K562 (cell line): ENCODE results near the gene KRTCAP2. TPM values are rescaled to one million over a fixed set of nuclear protein-coding genes. Genes with fewer than 3 reads are reported as not detected.
A peak's percentile ranks its signal among the peaks of the same experiment; 100 is the strongest.

ENCODE experiments used
- BCL6 ChIP-seq: fragments of 250-450 bp; sonication (Bioruptor Pico); IDR thresholded peaks from 2 replicates; pipeline ENCODE4 v1.4.0; 2020
- CREBBP ChIP-seq: IDR thresholded peaks from one replicate; pipeline ENCODE4 v1.6.1; 2012; ENCODE audit warnings: low read depth, mild to moderate bottlenecking, control low read depth, inconsistent platforms, low read length
- DPF2 ChIP-seq: fragments of 450-650 bp; IDR thresholded peaks from 2 replicates; pipeline ENCODE4 v1.6.1; 2016
- GATAD2A ChIP-seq: fragments of 450-650 bp; IDR thresholded peaks from 2 replicates; pipeline ENCODE4 v1.6.1; 2017
- KLF13 ChIP-seq: fragments of 450-650 bp; IDR thresholded peaks from 2 replicates; pipeline ENCODE4 v1.6.1; 2016; ENCODE audit warnings: missing genetic modification characterization, low read depth, mild to moderate bottlenecking, missing compliant biosample characterization, moderate library complexity, borderline replicate concordance
- LEF1 ChIP-seq: fragments of 450-650 bp; IDR thresholded peaks from 2 replicates; pipeline ENCODE4 v1.6.1; 2016; ENCODE audit warnings: mild to moderate bottlenecking
- SMARCC2 ChIP-seq: fragments of 450-650 bp; IDR thresholded peaks from 2 replicates; pipeline ENCODE4 v1.6.1; 2017; ENCODE audit warnings: antibody characterized with exemption, moderate library complexity, mild to moderate bottlenecking, low read depth
- TEAD4 ChIP-seq, 2 experiments: sonication (generic) in 1 of 2; formaldehyde crosslinking in 1 of 2; IDR thresholded peaks; 2 replicates each; pipeline versions ENCODE4 v1.6.1 to v1.8.0; 2012 to 2022; ENCODE audit warnings: borderline replicate concordance in 1 of 2, inconsistent platforms in 1 of 2, low read length in 1 of 2, mild to moderate bottlenecking in 1 of 2, missing genetic modification reagents in 1 of 2
- TOE1 ChIP-seq, 2 experiments: fragments of 450-650 bp in 1 of 2; sonication (generic) in 1 of 2; formaldehyde crosslinking in 1 of 2; IDR thresholded peaks; 2 replicates each; pipeline versions ENCODE4 v1.7.1 to v1.8.0; 2016 to 2022; ENCODE audit warnings: borderline replicate concordance in 2 of 2, mild to moderate bottlenecking in 2 of 2, antibody characterized with exemption in 1 of 2, inconsistent platforms in 1 of 2, low read depth in 1 of 2, missing genetic modification reagents in 1 of 2, moderate library complexity in 1 of 2
- WHSC1 ChIP-seq: IDR thresholded peaks from one replicate; pipeline ENCODE4 v1.6.1; 2012; ENCODE audit warnings: low read length, control low read depth, inconsistent platforms
- ZKSCAN3 ChIP-seq: fragments of 250-450 bp; sonication (Bioruptor Pico); IDR thresholded peaks from 2 replicates; pipeline ENCODE4 v1.4.0; 2020
- ZNF253 ChIP-seq: fragments of 250-450 bp; sonication (Bioruptor Pico); conservative IDR thresholded peaks from 2 replicates; pipeline ENCODE4 v1.6.1; 2021; ENCODE audit warnings: mild to moderate bottlenecking
- ZNF589 ChIP-seq: fragments of 200-800 bp; sonication (Bioruptor generic); IDR thresholded peaks from 2 replicates; pipeline ENCODE4 v1.6.1; 2016; ENCODE audit warnings: low read depth, missing genetic modification characterization, missing compliant biosample characterization
- ZNF780A ChIP-seq: fragments of 250-450 bp; sonication (Bioruptor Pico); IDR thresholded peaks from 2 replicates; pipeline ENCODE4 v1.5.0; 2021; ENCODE audit warnings: mild to moderate bottlenecking
- polyA plus RNA-seq, 8 experiments: library from polyadenylated mRNA; depleted of rRNA in 4 of 8; stranded (reverse) in 5 of 8; unstranded in 3 of 8; fragments of >200 nt; fragmentation: Nextera tagmentation in 2 of 8; fragmentation: Illumina TruSeq in 1 of 8; extraction: Ambion mirVana in 2 of 8; extraction: Trizol in 1 of 8; gene quantifications; 2 replicates each; pipeline versions ENCODE4 v1.2.1 to v1.2.3, GENCODE V29; 2011 to 2014; ENCODE audit warnings: inconsistent platforms in 1 of 8, missing spikeins in 1 of 8
- total RNA-seq, 7 experiments: library from RNA; depleted of rRNA in 6 of 7; stranded (reverse); fragments of >200 nt in 6 of 7; fragmentation: Illumina TruSeq in 2 of 7; extraction: Trizol in 2 of 7; gene quantifications; 2 replicates each; pipeline versions ENCODE4 v1.2.1 to v1.2.3, GENCODE V29; 2011 to 2021; ENCODE audit warnings: low replicate concordance in 1 of 7
- TF ChIP-seq, protein P1 (sequence below): fragments of 450-650 bp; IDR thresholded peaks from 2 replicates; pipeline ENCODE4 v1.7.1; 2018; ENCODE audit warnings: mild to moderate bottlenecking, low read depth; ENCODE audit not compliant: partially characterized antibody
- TF ChIP-seq, protein P2 (sequence below): fragments of 250-450 bp; sonication (Bioruptor Pico); IDR thresholded peaks from 2 replicates; pipeline ENCODE4 v1.9.0; 2021; ENCODE audit warnings: mild to moderate bottlenecking, inconsistent platforms
- TF ChIP-seq, protein P3 (sequence below): IDR thresholded peaks from 3 replicates; pipeline ENCODE4 v1.6.1; 2011; ENCODE audit warnings: borderline replicate concordance, mild to moderate bottlenecking, moderate library complexity; ENCODE audit not compliant: insufficient read length; ENCODE audit errors: extremely low read depth
- TF ChIP-seq, protein P4 (sequence below): fragments of 450-650 bp; conservative IDR thresholded peaks from 2 replicates; pipeline ENCODE4 v1.6.1; 2016; ENCODE audit warnings: missing genetic modification characterization, low read depth, mild to moderate bottlenecking, missing compliant biosample characterization, moderate library complexity

The KRTCAP2 gene
- total and polyA plus RNA-seq, 9 of the 15 experiments (the other 6 are each of a cell fraction or from before 2014, with no cell fraction given): 126 to 436 (median 244) TPM

DNA sequence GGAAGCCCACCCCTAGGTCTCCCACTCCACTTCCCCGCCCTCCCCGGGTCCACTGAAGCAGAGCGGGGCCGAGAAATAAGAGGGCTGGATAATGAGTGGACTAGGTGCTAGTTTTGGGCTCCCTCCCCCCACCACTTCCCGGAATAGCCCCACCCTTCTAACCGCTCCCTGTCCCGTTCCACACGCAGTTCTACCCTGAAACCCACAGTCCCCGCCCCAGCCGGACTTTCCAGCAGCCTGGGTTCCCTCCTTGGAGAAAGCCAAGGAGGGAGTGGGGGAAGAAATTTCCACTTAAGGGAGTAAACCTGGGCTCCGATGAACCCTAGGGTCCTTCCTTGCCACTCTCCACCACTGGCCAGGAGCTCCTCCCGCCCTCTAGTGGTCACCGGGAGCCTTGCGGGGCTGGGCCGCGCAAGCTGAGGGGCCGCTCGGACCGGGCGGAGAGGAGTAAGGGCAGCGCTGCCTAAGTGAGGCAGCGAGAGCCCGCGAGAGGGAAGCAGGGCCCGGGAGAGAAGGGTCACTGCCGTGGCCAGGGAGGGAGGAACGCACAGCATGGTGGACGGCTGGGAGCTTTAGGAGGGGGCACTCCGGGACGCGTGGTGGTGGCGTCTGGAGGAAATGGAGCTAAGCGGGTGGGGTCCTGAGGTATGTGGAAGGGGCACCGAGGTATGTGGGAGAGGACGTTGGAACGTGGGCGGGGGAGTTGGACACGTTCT lies 20.3 kb upstream of the KRTCAP2 start (continued):
- TF ChIP-seq LEF1: peak; percentile 91
- no peak for TF ChIP-seq ZNF780A
- no peak for TF ChIP-seq ZNF253 (CRISPR knock-in tag)
- TF ChIP-seq, protein P1, sequence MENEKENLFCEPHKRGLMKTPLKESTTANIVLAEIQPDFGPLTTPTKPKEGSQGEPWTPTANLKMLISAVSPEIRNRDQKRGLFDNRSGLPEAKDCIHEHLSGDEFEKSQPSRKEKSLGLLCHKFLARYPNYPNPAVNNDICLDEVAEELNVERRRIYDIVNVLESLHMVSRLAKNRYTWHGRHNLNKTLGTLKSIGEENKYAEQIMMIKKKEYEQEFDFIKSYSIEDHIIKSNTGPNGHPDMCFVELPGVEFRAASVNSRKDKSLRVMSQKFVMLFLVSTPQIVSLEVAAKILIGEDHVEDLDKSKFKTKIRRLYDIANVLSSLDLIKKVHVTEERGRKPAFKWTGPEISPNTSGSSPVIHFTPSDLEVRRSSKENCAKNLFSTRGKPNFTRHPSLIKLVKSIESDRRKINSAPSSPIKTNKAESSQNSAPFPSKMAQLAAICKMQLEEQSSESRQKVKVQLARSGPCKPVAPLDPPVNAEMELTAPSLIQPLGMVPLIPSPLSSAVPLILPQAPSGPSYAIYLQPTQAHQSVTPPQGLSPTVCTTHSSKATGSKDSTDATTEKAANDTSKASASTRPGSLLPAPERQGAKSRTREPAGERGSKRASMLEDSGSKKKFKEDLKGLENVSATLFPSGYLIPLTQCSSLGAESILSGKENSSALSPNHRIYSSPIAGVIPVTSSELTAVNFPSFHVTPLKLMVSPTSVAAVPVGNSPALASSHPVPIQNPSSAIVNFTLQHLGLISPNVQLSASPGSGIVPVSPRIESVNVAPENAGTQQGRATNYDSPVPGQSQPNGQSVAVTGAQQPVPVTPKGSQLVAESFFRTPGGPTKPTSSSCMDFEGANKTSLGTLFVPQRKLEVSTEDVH: peak; percentile 60
- TF ChIP-seq, protein P2, sequence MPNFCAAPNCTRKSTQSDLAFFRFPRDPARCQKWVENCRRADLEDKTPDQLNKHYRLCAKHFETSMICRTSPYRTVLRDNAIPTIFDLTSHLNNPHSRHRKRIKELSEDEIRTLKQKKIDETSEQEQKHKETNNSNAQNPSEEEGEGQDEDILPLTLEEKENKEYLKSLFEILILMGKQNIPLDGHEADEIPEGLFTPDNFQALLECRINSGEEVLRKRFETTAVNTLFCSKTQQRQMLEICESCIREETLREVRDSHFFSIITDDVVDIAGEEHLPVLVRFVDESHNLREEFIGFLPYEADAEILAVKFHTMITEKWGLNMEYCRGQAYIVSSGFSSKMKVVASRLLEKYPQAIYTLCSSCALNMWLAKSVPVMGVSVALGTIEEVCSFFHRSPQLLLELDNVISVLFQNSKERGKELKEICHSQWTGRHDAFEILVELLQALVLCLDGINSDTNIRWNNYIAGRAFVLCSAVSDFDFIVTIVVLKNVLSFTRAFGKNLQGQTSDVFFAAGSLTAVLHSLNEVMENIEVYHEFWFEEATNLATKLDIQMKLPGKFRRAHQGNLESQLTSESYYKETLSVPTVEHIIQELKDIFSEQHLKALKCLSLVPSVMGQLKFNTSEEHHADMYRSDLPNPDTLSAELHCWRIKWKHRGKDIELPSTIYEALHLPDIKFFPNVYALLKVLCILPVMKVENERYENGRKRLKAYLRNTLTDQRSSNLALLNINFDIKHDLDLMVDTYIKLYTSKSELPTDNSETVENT: peak; percentile 6; the same call in 1 of the 2 replicates
- no peak; the same call in 1 of the 2 replicates for TF ChIP-seq ZNF589 (CRISPR knock-in tag)
- no peak for TF ChIP-seq CREBBP
- no peak for TF ChIP-seq BCL6
- TF ChIP-seq WHSC1: no peak
- peak; percentile 68 for TF ChIP-seq DPF2
- peak; percentile 63 for TF ChIP-seq TOE1 (IDR thresholded peaks at IDR 0.05; ENCODE audit: borderline replicate concordance)
- no peak for TF ChIP-seq TOE1 (CRISPR knock-in tag; IDR thresholded peaks at IDR 0.05; ENCODE audit: borderline replicate concordance, low read depth)
- no peak for TF ChIP-seq GATAD2A
- TF ChIP-seq, protein P3, sequence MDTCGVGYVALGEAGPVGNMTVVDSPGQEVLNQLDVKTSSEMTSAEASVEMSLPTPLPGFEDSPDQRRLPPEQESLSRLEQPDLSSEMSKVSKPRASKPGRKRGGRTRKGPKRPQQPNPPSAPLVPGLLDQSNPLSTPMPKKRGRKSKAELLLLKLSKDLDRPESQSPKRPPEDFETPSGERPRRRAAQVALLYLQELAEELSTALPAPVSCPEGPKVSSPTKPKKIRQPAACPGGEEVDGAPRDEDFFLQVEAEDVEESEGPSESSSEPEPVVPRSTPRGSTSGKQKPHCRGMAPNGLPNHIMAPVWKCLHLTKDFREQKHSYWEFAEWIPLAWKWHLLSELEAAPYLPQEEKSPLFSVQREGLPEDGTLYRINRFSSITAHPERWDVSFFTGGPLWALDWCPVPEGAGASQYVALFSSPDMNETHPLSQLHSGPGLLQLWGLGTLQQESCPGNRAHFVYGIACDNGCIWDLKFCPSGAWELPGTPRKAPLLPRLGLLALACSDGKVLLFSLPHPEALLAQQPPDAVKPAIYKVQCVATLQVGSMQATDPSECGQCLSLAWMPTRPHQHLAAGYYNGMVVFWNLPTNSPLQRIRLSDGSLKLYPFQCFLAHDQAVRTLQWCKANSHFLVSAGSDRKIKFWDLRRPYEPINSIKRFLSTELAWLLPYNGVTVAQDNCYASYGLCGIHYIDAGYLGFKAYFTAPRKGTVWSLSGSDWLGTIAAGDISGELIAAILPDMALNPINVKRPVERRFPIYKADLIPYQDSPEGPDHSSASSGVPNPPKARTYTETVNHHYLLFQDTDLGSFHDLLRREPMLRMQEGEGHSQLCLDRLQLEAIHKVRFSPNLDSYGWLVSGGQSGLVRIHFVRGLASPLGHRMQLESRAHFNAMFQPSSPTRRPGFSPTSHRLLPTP: no peak
- TF ChIP-seq, protein P4, sequence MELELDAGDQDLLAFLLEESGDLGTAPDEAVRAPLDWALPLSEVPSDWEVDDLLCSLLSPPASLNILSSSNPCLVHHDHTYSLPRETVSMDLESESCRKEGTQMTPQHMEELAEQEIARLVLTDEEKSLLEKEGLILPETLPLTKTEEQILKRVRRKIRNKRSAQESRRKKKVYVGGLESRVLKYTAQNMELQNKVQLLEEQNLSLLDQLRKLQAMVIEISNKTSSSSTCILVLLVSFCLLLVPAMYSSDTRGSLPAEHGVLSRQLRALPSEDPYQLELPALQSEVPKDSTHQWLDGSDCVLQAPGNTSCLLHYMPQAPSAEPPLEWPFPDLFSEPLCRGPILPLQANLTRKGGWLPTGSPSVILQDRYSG (tag): no peak
- TF ChIP-seq SMARCC2: no peak
- TF ChIP-seq TEAD4 (IDR thresholded peaks at IDR 0.05; ENCODE audit: low read length): peak; percentile 9
- no peak for TF ChIP-seq TEAD4 (CRISPR knock-in tag; IDR thresholded peaks at IDR 0.05; ENCODE audit: borderline replicate concordance)
- TF ChIP-seq KLF13 (tag): no peak
- no peak for TF ChIP-seq ZKSCAN3 (CRISPR knock-in tag)
